H1 (cell line): Measurements from ENCODE around the gene RBMS1. TPM values are rescaled to one million over a fixed set of nuclear protein-coding genes. Genes with fewer than 3 reads are reported as not detected.

Experiments
- CTCF ChIA-PET: fragments of 300-600 bp; sonication (Branson Sonifier 250); formaldehyde crosslinking; loops from one replicate; lab custom pipeline; 2021; ENCODE audit not compliant: partially characterized antibody; lab: Charles Lee
- POLR2A ChIA-PET: fragments of 300-600 bp; sonication (Branson Sonifier 250); formaldehyde crosslinking; loops from one replicate; lab custom pipeline; 2021; ENCODE audit warnings: inconsistent platforms; ENCODE audit not compliant: partially characterized antibody; lab: Charles Lee
- DNase-seq, 2 experiments: peaks; one replicate each; pipeline versions ENCODE4 v3.0.0 to v3.0.0-alpha.2; 2010 to 2022; ENCODE audit warnings: low spot score in 2 of 2, low read depth in 1 of 2, mixed read lengths in 1 of 2
- FAIRE-seq: peaks from 2 replicates; lab custom pipeline; 2011; peaks lifted over from hg19 to GRCh38; lab: Jason Lieb, UNC
- H2AFZ ChIP-seq: 2 replicates; pipeline ENCODE4 v1.8.1; 2012; ENCODE audit warnings: low read length, inconsistent platforms
- H2AK5ac ChIP-seq: 2 replicates; pipeline ENCODE4 v1.6.1; 2013; ENCODE audit warnings: low read depth, low read length
- H2BK120ac ChIP-seq: replicated peaks from 2 replicates; pipeline ENCODE3; 2013; ENCODE audit warnings: low read depth, low read length, inconsistent platforms
- H2BK12ac ChIP-seq: 2 replicates; pipeline ENCODE4 v1.6.1; 2013; ENCODE audit warnings: low read depth, low read length
- H2BK15ac ChIP-seq: 2 replicates; pipeline ENCODE4 v1.6.1; 2013; ENCODE audit warnings: low read length
- H2BK20ac ChIP-seq: 2 replicates; pipeline ENCODE4 v1.6.1; 2013; ENCODE audit warnings: low read length
- H2BK5ac ChIP-seq: 2 replicates; pipeline ENCODE4 v1.6.1; 2013; ENCODE audit warnings: low read depth, low read length
- H3K14ac ChIP-seq: 2 replicates; pipeline ENCODE4 v1.6.1; 2013; ENCODE audit warnings: inconsistent platforms; ENCODE audit not compliant: insufficient read length
- H3K18ac ChIP-seq: 2 replicates; pipeline ENCODE4 v1.6.1; 2013; ENCODE audit warnings: low read length; ENCODE audit errors: extremely low read depth
- H3K23ac ChIP-seq: 2 replicates; pipeline ENCODE4 v1.6.1; 2013; ENCODE audit warnings: inconsistent platforms; ENCODE audit not compliant: insufficient read length
- H3K23me2 ChIP-seq: 2 replicates; pipeline ENCODE4 v1.6.1; 2013; ENCODE audit warnings: low read depth, low read length
- H3K27ac ChIP-seq: 2 replicates; pipeline ENCODE4 v1.6.1; 2011; ENCODE audit warnings: low read depth, low read length, inconsistent platforms
- H3K27me3 ChIP-seq, 4 experiments: replicated peaks in 1 of 4; 1 replicate in 1 of 4; 2 replicates in 3 of 4; pipeline versions ENCODE4 v1.6.1 to v1.8.1; 2011 to 2013; ENCODE audit warnings: low read length in 3 of 4, mild to moderate bottlenecking in 3 of 4, inconsistent platforms in 2 of 4, mixed read lengths in 2 of 4, moderate library complexity in 1 of 4; ENCODE audit not compliant: control insufficient read depth in 3 of 4, insufficient read depth in 3 of 4; ENCODE audit errors: extremely low read depth in 1 of 4
- H3K36me3 ChIP-seq, 4 experiments: 2 replicates each; pipeline versions ENCODE4 v1.6.1 to v1.8.1; 2011 to 2013; ENCODE audit warnings: mild to moderate bottlenecking in 4 of 4, low read length in 3 of 4, moderate library complexity in 2 of 4, control low read depth in 1 of 4, inconsistent platforms in 1 of 4; ENCODE audit not compliant: insufficient read depth in 4 of 4, control insufficient read depth in 2 of 4
- H3K4ac ChIP-seq: replicated peaks from 2 replicates; pipeline ENCODE3; 2013; ENCODE audit warnings: low read length, low read depth, mixed read lengths, inconsistent platforms; ENCODE audit not compliant: insufficient read length
- H3K4me1 ChIP-seq, 4 experiments: replicated peaks in 1 of 4; 1 replicate in 1 of 4; 2 replicates in 3 of 4; pipeline versions ENCODE4 v1.6.1 to v1.8.1; 2011 to 2013; ENCODE audit warnings: low read length in 3 of 4, inconsistent platforms in 2 of 4, mixed read lengths in 1 of 4; ENCODE audit not compliant: insufficient read depth in 4 of 4, control insufficient read depth in 3 of 4
- H3K4me2 ChIP-seq, 2 experiments: 2 replicates each; pipeline versions ENCODE4 v1.6.1 to v1.8.1; 2011 to 2013; ENCODE audit warnings: low read depth in 2 of 2, low read length in 2 of 2, control low read depth in 1 of 2, inconsistent platforms in 1 of 2, mild to moderate bottlenecking in 1 of 2; ENCODE audit not compliant: insufficient read depth in 1 of 2
- H3K4me3 ChIP-seq, 4 experiments: fragments of 200-600, 300-600 bp in 1 of 4; sonication (generic), shearing (Covaris generic), sonication (Bioruptor Twin) in 1 of 4; 2 replicates each; pipeline versions ENCODE4 v1.5.1 to v1.8.1; 2011 to 2016; ENCODE audit warnings: low read length in 4 of 4, low read depth in 3 of 4, control low read depth in 2 of 4, inconsistent platforms in 2 of 4, mild to moderate bottlenecking in 2 of 4, mixed read lengths in 1 of 4, moderate library complexity in 1 of 4; ENCODE audit not compliant: insufficient read depth in 2 of 4; ENCODE audit errors: extremely low read depth in 1 of 4
- H3K56ac ChIP-seq: replicated peaks from 2 replicates; pipeline ENCODE3; 2013; ENCODE audit warnings: low read depth, mild to moderate bottlenecking, mixed read lengths, low read length, inconsistent platforms; ENCODE audit not compliant: insufficient read length
- H3K79me1 ChIP-seq: 2 replicates; pipeline ENCODE4 v1.6.1; 2013; ENCODE audit warnings: low read depth, low read length, control low read depth
- H3K79me2 ChIP-seq, 2 experiments: 2 replicates each; pipeline versions ENCODE4 v1.6.1 to v1.8.1; 2012 to 2013; ENCODE audit warnings: low read length in 2 of 2, mild to moderate bottlenecking in 2 of 2, inconsistent platforms in 1 of 2; ENCODE audit not compliant: insufficient read depth in 2 of 2, control insufficient read depth in 1 of 2
- H3K9ac ChIP-seq, 4 experiments: replicated peaks in 1 of 4; 1 replicate in 1 of 4; 2 replicates in 3 of 4; pipeline versions ENCODE4 v1.6.1 to v1.8.1; 2011 to 2013; ENCODE audit warnings: low read depth in 3 of 4, low read length in 3 of 4, control low read depth in 2 of 4, mild to moderate bottlenecking in 2 of 4, moderate library complexity in 2 of 4, inconsistent platforms in 1 of 4; ENCODE audit errors: extremely low read depth in 1 of 4
- H3K9me3 ChIP-seq, 2 experiments: 2 replicates each; pipeline versions ENCODE4 v1.6.1 to v1.8.1; 2012 to 2013; ENCODE audit warnings: mild to moderate bottlenecking in 2 of 2, moderate library complexity in 2 of 2, control low read depth in 1 of 2, inconsistent platforms in 1 of 2, low read depth in 1 of 2, low read length in 1 of 2, mixed read lengths in 1 of 2; ENCODE audit not compliant: insufficient read depth in 2 of 2
- H4K20me1 ChIP-seq, 2 experiments: replicated peaks in 1 of 2; 2 replicates each; pipeline versions ENCODE3 to v1.8.1; 2011 to 2013; ENCODE audit warnings: inconsistent platforms in 2 of 2, low read length in 2 of 2, mild to moderate bottlenecking in 1 of 2; ENCODE audit not compliant: insufficient read depth in 2 of 2, control insufficient read depth in 1 of 2
- H4K5ac ChIP-seq: 2 replicates; pipeline ENCODE4 v1.6.1; 2013; ENCODE audit warnings: low read length, low read depth, mixed read lengths, inconsistent platforms; ENCODE audit not compliant: insufficient read length
- H4K8ac ChIP-seq: 2 replicates; pipeline ENCODE4 v1.8.0; 2013; ENCODE audit warnings: mild to moderate bottlenecking, moderate library complexity, low read length, inconsistent platforms; ENCODE audit not compliant: insufficient read depth; ENCODE audit errors: extremely low read depth
- H4K91ac ChIP-seq: replicated peaks from 2 replicates; pipeline ENCODE3; 2013; ENCODE audit warnings: low read length, mixed read lengths, inconsistent platforms; ENCODE audit not compliant: insufficient read length
- CHD1 ChIP-seq: IDR thresholded peaks from 2 replicates; pipeline ENCODE4 v1.6.1; 2012; ENCODE audit warnings: low read depth, low read length, improper control_type of control experiment
- MAX ChIP-seq: IDR thresholded peaks from 2 replicates; pipeline ENCODE4 v1.6.1; 2012; ENCODE audit warnings: inconsistent platforms
- WGBS, 2 experiments: shearing (Covaris generic) in 1 of 2; methylation state at CpG; one replicate each; pipeline versions ENCODE4 v1.1.6 to v1.1.7; 2013 to 2015; ENCODE audit warnings: low lambda C conversion rate in 2 of 2, mixed read lengths in 2 of 2, inconsistent platforms in 1 of 2, low coverage in 1 of 2, missing lambda C conversion rate in 1 of 2; ENCODE audit not compliant: insufficient replicate concordance in 2 of 2, insufficient coverage in 1 of 2, insufficient read length in 1 of 2; ENCODE audit errors: extremely low coverage in 1 of 2, missing lambda C conversion rate in 1 of 2; 5-methylcytosine and 5-hydroxymethylcytosine counted together
- polyA plus RNA-seq, 7 experiments: library from polyadenylated mRNA; depleted of rRNA in 3 of 7; stranded (reverse) in 5 of 7; unstranded in 2 of 7; fragments of >200 nt in 5 of 7; fragments of 200-250 nt in 2 of 7; gene quantifications; 1 replicate in 5 of 7; 2 replicates in 1 of 7; 4 replicates in 1 of 7; pipeline versions ENCODE4 v1.2.1 to v1.2.3, GENCODE V29; 2011 to 2013; ENCODE audit warnings: missing spikeins in 2 of 7, mixed read lengths in 2 of 7
- total RNA-seq: library from RNA; stranded (reverse); fragmentation: NEBNext Ultra II Directional; extraction: Animal tissue kit (Norgen Biotek cat#: 25700); gene quantifications from 2 replicates; pipeline ENCODE4 v1.2.1, GENCODE V29; 2021

The RBMS1 gene
- total and polyA plus RNA-seq, 2 of the 8 experiments (the other 6 are each of a cell fraction or from before 2014, with no cell fraction given) = 53.7 to 60.0 TPM

GRCh38 chr2:160271171-160272086, 222.2 kb downstream of the RBMS1 start:
- Histone ChIP-seq H2AK5ac (peak overlapping the region; percentile 75; the same call in 1 of the 2 replicates), H3K27me3 (peaks cover 2 to 10% (median 7%) of the 10 kb centered on the region in 4 experiments), H3K23me2 (peaks cover 2% of the 10 kb centered on the region; the same call in 1 of the 2 replicates), H2BK15ac (no peak overlapping the region), H3K36me3 (peaks cover 0 to 10% (median 5%) of the 10 kb centered on the region in 4 experiments; a peak in 3 of 8 replicates), H4K20me1 (no peaks in the 10 kb centered on the region), H3K27ac (no peak overlapping the region), H2BK5ac (no peak overlapping the region), H3K23ac (no peak overlapping the region), H3K79me2 (no peaks in the 10 kb centered on the region), H3K4me3 (no peak overlapping the region), H3K79me1 (no peaks in the 10 kb centered on the region), H3K56ac (no peak overlapping the region), H3K4me1 (peaks cover 3 to 17% (median 11%) of the 10 kb centered on the region in 4 experiments), H3K9ac (peak overlapping the region in 2 of 4 experiments; percentile 73 to 81; a peak in 1 of 7 replicates), H2BK12ac (peak overlapping the region; percentile 78), H3K18ac (peak overlapping the region; percentile 26; the same call in 1 of the 2 replicates), H4K8ac (no peak overlapping the region), H2AFZ (no peak overlapping the region), H2BK20ac (no peak overlapping the region), H4K5ac (no peak overlapping the region), H4K91ac (no peak overlapping the region), H3K14ac (no peak overlapping the region), H2BK120ac (no peak overlapping the region), H3K9me3 (no peaks in the 10 kb centered on the region), H3K4ac (no peak overlapping the region), H3K4me2 (peak overlapping the region; percentile 68 to 77; a peak in 2 of 4 replicates)
- TF ChIP-seq MAX (peak; percentile 13; the same call in 1 of the 2 replicates), CHD1 (no peak)
- ChIA-PET CTCF (interaction anchor here (0.6 to 4.1 kb wide), 16 partner anchors 7 to 723 kb away, joined by 3 to 31 read pairs (median 4); no protein-coding TSS in a partner anchor), POLR2A (interaction anchor here (0.6 to 1.4 kb wide), 2 partner anchors 91 to 239 kb away, joined by 3 to 4 read pairs; no protein-coding TSS in a partner anchor)
- WGBS, 2 experiments = 84% methylated on average over 21 of the region's 21 CpGs; no CpG with 5 or more reads in 1 of the 2 experiments
- DNase-seq (no peak), FAIRE-seq (no peak)
